ENCODE results near the gene CTNND2. TPM values are rescaled to one million over a fixed set of nuclear protein-coding genes. Genes with fewer than 3 reads are reported as not detected.

The CTNND2 gene
- polyA plus RNA-seq, 1 of the 3 experiments (the other 2 are of a cell fraction): not detected

DNA sequence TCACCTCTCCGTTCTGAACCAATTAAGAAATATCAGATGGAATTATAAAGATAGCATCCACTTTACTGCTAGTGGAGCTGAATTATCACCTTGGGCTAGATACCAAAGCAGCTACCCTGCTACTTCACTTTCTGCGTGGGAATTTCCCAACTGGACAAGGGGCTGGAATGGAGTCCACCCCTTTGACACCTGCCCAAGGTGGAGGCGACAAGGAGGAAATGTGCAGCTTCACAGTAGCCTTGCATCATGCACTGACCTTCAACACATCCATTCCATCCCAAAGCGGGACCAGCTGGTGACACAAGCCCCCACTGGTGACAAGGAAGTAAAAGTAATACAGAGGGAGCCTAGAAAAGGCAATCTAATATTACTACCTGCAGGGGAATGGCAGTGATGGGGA lies 30.7 kb downstream of the CTNND2 start:
- DNase-seq: no peak
- TF ChIP-seq NFIC (IDR thresholded peaks at IDR 0.05; ENCODE audit: borderline replicate concordance) (no peak), EZH2phosphoT487 (IDR thresholded peaks at IDR 0.05; ENCODE audit: borderline replicate concordance, low read depth) (no peak), RFX5 (IDR thresholded peaks at IDR 0.05; ENCODE audit: low read length) (no peak), TAF1 (IDR thresholded peaks at IDR 0.05; ENCODE audit: borderline replicate concordance, low read depth, low read length) (no peak), MEF2A (IDR thresholded peaks at IDR 0.05; ENCODE audit: borderline replicate concordance, low read depth) (no peak), TCF12 (IDR thresholded peaks at IDR 0.05) (no peak), SIN3A (IDR thresholded peaks at IDR 0.05; ENCODE audit: borderline replicate concordance, low read depth, low read length) (no peak), GABPA (IDR thresholded peaks at IDR 0.05; ENCODE audit: low read depth) (no peak), NRF1 (IDR thresholded peaks at IDR 0.05; ENCODE audit: low read depth, low read length) (no peak), GATA2 (CRISPR knock-in tag; IDR thresholded peaks at IDR 0.05) (no peak), EP300 (IDR thresholded peaks at IDR 0.05; ENCODE audit: borderline replicate concordance in 1 of 2, low read depth in 1 of 2, low read length in 1 of 2) (no peak), YY1 (IDR thresholded peaks at IDR 0.05; ENCODE audit: low read depth) (no peak)
- TF ChIP-seq, protein P1, sequence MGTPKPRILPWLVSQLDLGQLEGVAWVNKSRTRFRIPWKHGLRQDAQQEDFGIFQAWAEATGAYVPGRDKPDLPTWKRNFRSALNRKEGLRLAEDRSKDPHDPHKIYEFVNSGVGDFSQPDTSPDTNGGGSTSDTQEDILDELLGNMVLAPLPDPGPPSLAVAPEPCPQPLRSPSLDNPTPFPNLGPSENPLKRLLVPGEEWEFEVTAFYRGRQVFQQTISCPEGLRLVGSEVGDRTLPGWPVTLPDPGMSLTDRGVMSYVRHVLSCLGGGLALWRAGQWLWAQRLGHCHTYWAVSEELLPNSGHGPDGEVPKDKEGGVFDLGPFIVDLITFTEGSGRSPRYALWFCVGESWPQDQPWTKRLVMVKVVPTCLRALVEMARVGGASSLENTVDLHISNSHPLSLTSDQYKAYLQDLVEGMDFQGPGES (IDR thresholded peaks at IDR 0.05; ENCODE audit: low read depth, low read length): no peak
- TF ChIP-seq, protein P2, sequence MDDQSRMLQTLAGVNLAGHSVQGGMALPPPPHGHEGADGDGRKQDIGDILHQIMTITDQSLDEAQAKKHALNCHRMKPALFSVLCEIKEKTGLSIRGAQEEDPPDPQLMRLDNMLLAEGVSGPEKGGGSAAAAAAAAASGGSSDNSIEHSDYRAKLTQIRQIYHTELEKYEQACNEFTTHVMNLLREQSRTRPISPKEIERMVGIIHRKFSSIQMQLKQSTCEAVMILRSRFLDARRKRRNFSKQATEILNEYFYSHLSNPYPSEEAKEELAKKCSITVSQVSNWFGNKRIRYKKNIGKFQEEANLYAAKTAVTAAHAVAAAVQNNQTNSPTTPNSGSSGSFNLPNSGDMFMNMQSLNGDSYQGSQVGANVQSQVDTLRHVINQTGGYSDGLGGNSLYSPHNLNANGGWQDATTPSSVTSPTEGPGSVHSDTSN (IDR thresholded peaks at IDR 0.05): no peak
- TF ChIP-seq, protein P3, sequence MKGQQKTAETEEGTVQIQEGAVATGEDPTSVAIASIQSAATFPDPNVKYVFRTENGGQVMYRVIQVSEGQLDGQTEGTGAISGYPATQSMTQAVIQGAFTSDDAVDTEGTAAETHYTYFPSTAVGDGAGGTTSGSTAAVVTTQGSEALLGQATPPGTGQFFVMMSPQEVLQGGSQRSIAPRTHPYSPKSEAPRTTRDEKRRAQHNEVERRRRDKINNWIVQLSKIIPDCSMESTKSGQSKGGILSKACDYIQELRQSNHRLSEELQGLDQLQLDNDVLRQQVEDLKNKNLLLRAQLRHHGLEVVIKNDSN (IDR thresholded peaks at IDR 0.05; ENCODE audit: borderline replicate concordance, low read depth): no peak
- TF ChIP-seq, protein P4, sequence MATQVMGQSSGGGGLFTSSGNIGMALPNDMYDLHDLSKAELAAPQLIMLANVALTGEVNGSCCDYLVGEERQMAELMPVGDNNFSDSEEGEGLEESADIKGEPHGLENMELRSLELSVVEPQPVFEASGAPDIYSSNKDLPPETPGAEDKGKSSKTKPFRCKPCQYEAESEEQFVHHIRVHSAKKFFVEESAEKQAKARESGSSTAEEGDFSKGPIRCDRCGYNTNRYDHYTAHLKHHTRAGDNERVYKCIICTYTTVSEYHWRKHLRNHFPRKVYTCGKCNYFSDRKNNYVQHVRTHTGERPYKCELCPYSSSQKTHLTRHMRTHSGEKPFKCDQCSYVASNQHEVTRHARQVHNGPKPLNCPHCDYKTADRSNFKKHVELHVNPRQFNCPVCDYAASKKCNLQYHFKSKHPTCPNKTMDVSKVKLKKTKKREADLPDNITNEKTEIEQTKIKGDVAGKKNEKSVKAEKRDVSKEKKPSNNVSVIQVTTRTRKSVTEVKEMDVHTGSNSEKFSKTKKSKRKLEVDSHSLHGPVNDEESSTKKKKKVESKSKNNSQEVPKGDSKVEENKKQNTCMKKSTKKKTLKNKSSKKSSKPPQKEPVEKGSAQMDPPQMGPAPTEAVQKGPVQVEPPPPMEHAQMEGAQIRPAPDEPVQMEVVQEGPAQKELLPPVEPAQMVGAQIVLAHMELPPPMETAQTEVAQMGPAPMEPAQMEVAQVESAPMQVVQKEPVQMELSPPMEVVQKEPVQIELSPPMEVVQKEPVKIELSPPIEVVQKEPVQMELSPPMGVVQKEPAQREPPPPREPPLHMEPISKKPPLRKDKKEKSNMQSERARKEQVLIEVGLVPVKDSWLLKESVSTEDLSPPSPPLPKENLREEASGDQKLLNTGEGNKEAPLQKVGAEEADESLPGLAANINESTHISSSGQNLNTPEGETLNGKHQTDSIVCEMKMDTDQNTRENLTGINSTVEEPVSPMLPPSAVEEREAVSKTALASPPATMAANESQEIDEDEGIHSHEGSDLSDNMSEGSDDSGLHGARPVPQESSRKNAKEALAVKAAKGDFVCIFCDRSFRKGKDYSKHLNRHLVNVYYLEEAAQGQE (IDR thresholded peaks at IDR 0.05; ENCODE audit: low read depth, low read length): no peak
- TF ChIP-seq, protein P5, sequence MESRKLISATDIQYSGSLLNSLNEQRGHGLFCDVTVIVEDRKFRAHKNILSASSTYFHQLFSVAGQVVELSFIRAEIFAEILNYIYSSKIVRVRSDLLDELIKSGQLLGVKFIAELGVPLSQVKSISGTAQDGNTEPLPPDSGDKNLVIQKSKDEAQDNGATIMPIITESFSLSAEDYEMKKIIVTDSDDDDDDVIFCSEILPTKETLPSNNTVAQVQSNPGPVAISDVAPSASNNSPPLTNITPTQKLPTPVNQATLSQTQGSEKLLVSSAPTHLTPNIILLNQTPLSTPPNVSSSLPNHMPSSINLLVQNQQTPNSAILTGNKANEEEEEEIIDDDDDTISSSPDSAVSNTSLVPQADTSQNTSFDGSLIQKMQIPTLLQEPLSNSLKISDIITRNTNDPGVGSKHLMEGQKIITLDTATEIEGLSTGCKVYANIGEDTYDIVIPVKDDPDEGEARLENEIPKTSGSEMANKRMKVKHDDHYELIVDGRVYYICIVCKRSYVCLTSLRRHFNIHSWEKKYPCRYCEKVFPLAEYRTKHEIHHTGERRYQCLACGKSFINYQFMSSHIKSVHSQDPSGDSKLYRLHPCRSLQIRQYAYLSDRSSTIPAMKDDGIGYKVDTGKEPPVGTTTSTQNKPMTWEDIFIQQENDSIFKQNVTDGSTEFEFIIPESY (IDR thresholded peaks at IDR 0.05; ENCODE audit: borderline replicate concordance, low read depth): no peak
- Histone ChIP-seq H3K79me2 (ENCODE audit: insufficient read depth) (no peaks in the 10 kb centered on the region), H3K9ac (no peak overlapping the region), H2AFZ (ENCODE audit: low read depth) (no peak overlapping the region), H3K9me3 (no peaks in the 10 kb centered on the region), H3F3A (replicated peaks; ENCODE audit: insufficient read depth) (no peaks in the 10 kb centered on the region), H3K9me2 (no peaks in the 10 kb centered on the region), H3K4me1 (ENCODE audit: control insufficient read depth in 1 of 2, insufficient read depth in 2 of 2, low read depth in 1 of 2, low read length in 1 of 2) (no peaks in the 10 kb centered on the region), H3K4me2 (no peak overlapping the region), H3K4me3 (ENCODE audit: low read depth in 2 of 2, low read length in 1 of 2) (no peak overlapping the region), H3K36me3 (replicated peaks in 1 of 2; ENCODE audit: control insufficient read depth in 1 of 2, insufficient read depth in 2 of 2, low read length in 1 of 2) (no peaks in the 10 kb centered on the region), H3K27ac (ENCODE audit: low read depth in 2 of 2, low read length in 1 of 2) (no peak overlapping the region), H4K20me1 (ENCODE audit: insufficient read depth) (no peaks in the 10 kb centered on the region), H3K27me3 (ENCODE audit: insufficient read depth) (no peaks in the 10 kb centered on the region)
- ChIA-PET CTCF (no interaction called here), POLR2A (no interaction called here)
- WGBS (ENCODE audit: low lambda C conversion rate): 4% methylated on average over 4 of the region's 4 CpGs

Measured in SK-N-SH (cell line).